Endothelial cell of umbilical vein (primary cell): ENCODE results near the gene SAMD14. TPM values are rescaled to one million over a fixed set of nuclear protein-coding genes. Genes with fewer than 3 reads are reported as not detected.
A peak's percentile ranks its signal among the peaks of the same experiment; 100 is the strongest.

Experiments
- BruUV-seq: library from RNA; stranded (reverse); fragments of 400-500 nt; replicated peaks from 2 replicates; lab custom pipeline; 2021; lab: Mats Ljungman, UMichigan
- CTCF ChIA-PET: fragments of 300-600, 350-600 bp; sonication (Branson Sonifier 250); formaldehyde crosslinking; loops from one replicate; lab custom pipeline; 2021; ENCODE audit warnings: antibody characterized with exemption, inconsistent platforms; lab: Charles Lee
- POLR2A ChIA-PET: fragments of 300-600, 350-600 bp; sonication (Branson Sonifier 250); formaldehyde crosslinking; loops from one replicate; lab custom pipeline; 2021; ENCODE audit warnings: antibody characterized with exemption, inconsistent platforms; lab: Charles Lee
- DNase-seq: peaks from one replicate; pipeline ENCODE4 v3.0.0-alpha.2; 2011; ENCODE audit warnings: low read depth, low spot score
- FAIRE-seq: peaks from 2 replicates; lab custom pipeline; 2011; peaks lifted over from hg19 to GRCh38; lab: Jason Lieb, UNC
- H2AFZ ChIP-seq: 2 replicates; pipeline ENCODE4 v1.6.0; 2012; ENCODE audit warnings: low read depth, low read length, control low read depth, inconsistent platforms
- H3K27ac ChIP-seq: 2 replicates; pipeline ENCODE4 v1.5.1; 2011; ENCODE audit warnings: low read depth, mild to moderate bottlenecking, control low read depth, low read length, moderate library complexity; ENCODE audit not compliant: insufficient read depth
- H3K27me3 ChIP-seq, 2 experiments: 2 replicates each; pipeline versions ENCODE4 v1.6.0 to v1.6.1; 2011; ENCODE audit warnings: low read length in 2 of 2, mixed read lengths in 1 of 2; ENCODE audit not compliant: control insufficient read depth in 2 of 2, insufficient read depth in 2 of 2
- H3K36me3 ChIP-seq, 2 experiments: 2 replicates in 1 of 2; 3 replicates in 1 of 2; pipeline ENCODE4 v1.5.1; 2011; ENCODE audit warnings: low read length in 2 of 2, mild to moderate bottlenecking in 1 of 2, moderate library complexity in 1 of 2; ENCODE audit not compliant: control insufficient read depth in 2 of 2, insufficient read depth in 2 of 2; ENCODE audit errors: extremely low read depth in 1 of 2
- H3K4me1 ChIP-seq: 3 replicates; pipeline ENCODE4 v1.5.1; 2011; ENCODE audit warnings: mild to moderate bottlenecking, low read length; ENCODE audit not compliant: control insufficient read depth, insufficient read depth; ENCODE audit errors: extremely low read depth
- H3K4me2 ChIP-seq: 2 replicates; pipeline ENCODE4 v1.6.1; 2011; ENCODE audit warnings: low read length, control low read depth, mixed read lengths; ENCODE audit not compliant: insufficient read depth
- H3K4me3 ChIP-seq, 3 experiments: fragments of 200-600 bp in 1 of 3; sonication (generic), shearing (Covaris generic) in 1 of 3; replicated peaks in 1 of 3; 2 replicates each; pipeline ENCODE4 v1.5.1; 2011 to 2016; ENCODE audit warnings: control low read depth in 3 of 3, low read length in 3 of 3, mild to moderate bottlenecking in 2 of 3, inconsistent platforms in 1 of 3, low read depth in 1 of 3, moderate library complexity in 1 of 3; ENCODE audit not compliant: insufficient read depth in 1 of 3
- H3K79me2 ChIP-seq: 2 replicates; pipeline ENCODE4 v1.6.0; 2012; ENCODE audit warnings: low read length, inconsistent platforms; ENCODE audit not compliant: control insufficient read depth, insufficient read depth
- H3K9ac ChIP-seq: replicated peaks from 2 replicates; pipeline ENCODE3; 2011; ENCODE audit warnings: low read length, control low read depth; ENCODE audit not compliant: insufficient read depth; ENCODE audit errors: extremely low read depth
- H3K9me1 ChIP-seq: replicated peaks from 3 replicates; pipeline ENCODE4 v1.6.0; 2011; ENCODE audit warnings: mild to moderate bottlenecking, low read length; ENCODE audit not compliant: control insufficient read depth, insufficient read depth; ENCODE audit errors: extremely low read depth
- H3K9me3 ChIP-seq: replicated peaks from 2 replicates; pipeline ENCODE4 v1.5.1; 2012; ENCODE audit warnings: low read length, inconsistent platforms; ENCODE audit not compliant: control insufficient read depth, insufficient read depth
- H4K20me1 ChIP-seq: replicated peaks from 2 replicates; pipeline ENCODE3; 2011; ENCODE audit warnings: mild to moderate bottlenecking, low read length; ENCODE audit not compliant: control insufficient read depth, insufficient read depth; ENCODE audit errors: extremely low read depth
- EZH2 ChIP-seq: IDR thresholded peaks from 2 replicates; pipeline ENCODE4 v1.6.1; 2012; ENCODE audit warnings: borderline replicate concordance, low read depth, mild to moderate bottlenecking, moderate library complexity, low read length, inconsistent platforms; ENCODE audit not compliant: severe bottlenecking
- FOS ChIP-seq: IDR thresholded peaks from 2 replicates; pipeline ENCODE4 v1.6.1; 2011; ENCODE audit warnings: mild to moderate bottlenecking, low read length, moderate library complexity, borderline replicate concordance; ENCODE audit not compliant: insufficient read depth
- GATA2 ChIP-seq: IDR thresholded peaks from 2 replicates; pipeline ENCODE4 v1.7.0; 2011; ENCODE audit warnings: low read depth, mild to moderate bottlenecking, moderate library complexity, mixed read lengths, low read length; ENCODE audit not compliant: insufficient read length, insufficient read depth
- JUN ChIP-seq: IDR thresholded peaks from 2 replicates; pipeline ENCODE4 v1.6.1; 2011; ENCODE audit warnings: borderline replicate concordance, low read depth; ENCODE audit not compliant: insufficient read length, insufficient read depth
- MAX ChIP-seq: IDR thresholded peaks from 2 replicates; pipeline ENCODE4 v1.6.1; 2011; ENCODE audit not compliant: insufficient read depth, insufficient read length
- MYC ChIP-seq: IDR thresholded peaks from one replicate; pipeline ENCODE4 v1.6.1; 2011; ENCODE audit warnings: mild to moderate bottlenecking, low read depth, low read length
- POLR2A ChIP-seq: IDR thresholded peaks from 2 replicates; pipeline ENCODE4 v1.6.1; 2012; ENCODE audit warnings: low read depth, mild to moderate bottlenecking, control low read depth, low read length
- POLR2AphosphoS5 ChIP-seq: IDR thresholded peaks from 2 replicates; pipeline ENCODE4 v1.6.1; 2012; ENCODE audit warnings: low read depth, mild to moderate bottlenecking, control low read depth, low read length, moderate library complexity; ENCODE audit not compliant: insufficient read depth
- dilution Hi-C: fragments of 300-500 bp; cut with MboI; formaldehyde crosslinking; loops from one replicate; pipeline ENCODE4 v1.15.0; 2019; ENCODE audit warnings: low sequenced_read_pairs; ENCODE audit not compliant: extremely low pct_ligation_motif_present
- intact Hi-C: fragments of 100-400 bp; cut with micrococcal nuclease; formaldehyde crosslinking; loops from one replicate; pipeline ENCODE4 v1.10.0; 2022
- polyA plus RNA-seq, 4 experiments: library from polyadenylated mRNA; depleted of rRNA in 3 of 4; stranded (reverse) in 3 of 4; unstranded in 1 of 4; fragments of >200 nt; gene quantifications; 2 replicates each; pipeline versions ENCODE4 v1.2.1 to v1.2.3, GENCODE V29; 2011 to 2012; ENCODE audit warnings: missing spikeins in 1 of 4
- total RNA-seq: library from RNA; stranded (reverse); gene quantifications from 2 replicates; pipeline ENCODE4 v1.2.3, GENCODE V29; 2021
- TF ChIP-seq, protein P1 (sequence below), 2 donors: IDR thresholded peaks; 1 replicate in 1 of 2; 2 replicates in 1 of 2; pipeline ENCODE4 v1.5.1; 2011; ENCODE audit warnings: low read length in 2 of 2, mild to moderate bottlenecking in 2 of 2, moderate library complexity in 2 of 2, control low read depth in 1 of 2, inconsistent platforms in 1 of 2, low read depth in 1 of 2; ENCODE audit not compliant: insufficient read depth in 1 of 2; ENCODE audit errors: extremely low read depth in 1 of 2

The SAMD14 gene
- total and polyA plus RNA-seq, 2 donors (not counting 3 experiments of a cell fraction or from before 2014, with no cell fraction given) = 6.8 to 15.6 TPM

- Histone ChIP-seq H3K4me2 (peak overlapping the region; percentile 79), H3K9me3 (no peaks in the 10 kb centered on the region), H3K79me2 (peaks cover 29% of the 10 kb centered on the region), H2AFZ (no peak overlapping the region), H3K9me1 (no peaks in the 10 kb centered on the region), H3K36me3 (no peaks in the 10 kb centered on the region), H3K27me3 (no peaks in the 10 kb centered on the region), H4K20me1 (no peaks in the 10 kb centered on the region), H3K4me3 (no peak overlapping the region), H3K9ac (no peak overlapping the region), H3K27ac (peak overlapping the region; percentile 76), H3K4me1 (peaks cover 20% of the 10 kb centered on the region)
- dilution Hi-C loops (no loop called here), intact Hi-C loops (loop anchor here (1.0 kb wide), 3 partner anchors 9 to 58 kb away; no protein-coding TSS in a partner anchor)
- ChIA-PET CTCF (interaction anchor here (0.8 to 4.5 kb wide), 13 partner anchors 9 to 58 kb away, joined by 3 to 47 read pairs (median 6); partner anchors contain the start of genes COL1A1, PDK2 and SGCA), POLR2A (no interaction called here)
- BruUV-seq = no TSS peak
- TF ChIP-seq GATA2 = no peak
- TF ChIP-seq POLR2A = no peak
- TF ChIP-seq MAX = no peak
- TF ChIP-seq EZH2 = no peak
- TF ChIP-seq, protein P1, sequence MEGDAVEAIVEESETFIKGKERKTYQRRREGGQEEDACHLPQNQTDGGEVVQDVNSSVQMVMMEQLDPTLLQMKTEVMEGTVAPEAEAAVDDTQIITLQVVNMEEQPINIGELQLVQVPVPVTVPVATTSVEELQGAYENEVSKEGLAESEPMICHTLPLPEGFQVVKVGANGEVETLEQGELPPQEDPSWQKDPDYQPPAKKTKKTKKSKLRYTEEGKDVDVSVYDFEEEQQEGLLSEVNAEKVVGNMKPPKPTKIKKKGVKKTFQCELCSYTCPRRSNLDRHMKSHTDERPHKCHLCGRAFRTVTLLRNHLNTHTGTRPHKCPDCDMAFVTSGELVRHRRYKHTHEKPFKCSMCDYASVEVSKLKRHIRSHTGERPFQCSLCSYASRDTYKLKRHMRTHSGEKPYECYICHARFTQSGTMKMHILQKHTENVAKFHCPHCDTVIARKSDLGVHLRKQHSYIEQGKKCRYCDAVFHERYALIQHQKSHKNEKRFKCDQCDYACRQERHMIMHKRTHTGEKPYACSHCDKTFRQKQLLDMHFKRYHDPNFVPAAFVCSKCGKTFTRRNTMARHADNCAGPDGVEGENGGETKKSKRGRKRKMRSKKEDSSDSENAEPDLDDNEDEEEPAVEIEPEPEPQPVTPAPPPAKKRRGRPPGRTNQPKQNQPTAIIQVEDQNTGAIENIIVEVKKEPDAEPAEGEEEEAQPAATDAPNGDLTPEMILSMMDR (IDR thresholded peaks at IDR 0.05; ENCODE audit: extremely low read depth in 1 of 2, insufficient read depth in 1 of 2, low read depth in 1 of 2, low read length in 2 of 2) = no peak
- no peak for TF ChIP-seq JUN
- TF ChIP-seq POLR2AphosphoS5 = no peak
- TF ChIP-seq MYC = no peak
- TF ChIP-seq FOS = no peak
- DNase-seq = no peak
- no peak for FAIRE-seq
Observed at GRCh38 chr17:50152736-50153135, 22.8 kb upstream of the SAMD14 start.
